Measurements from ENCODE around the gene CATSPERB. TPM values are rescaled to one million over a fixed set of nuclear protein-coding genes. Genes with fewer than 3 reads are reported as not detected.

The CATSPERB gene
- total and polyA plus RNA-seq, 2 of the 8 experiments (the other 6 are each of a cell fraction or from before 2014, with no cell fraction given), result 0.11 to 0.30 TPM

DNA sequence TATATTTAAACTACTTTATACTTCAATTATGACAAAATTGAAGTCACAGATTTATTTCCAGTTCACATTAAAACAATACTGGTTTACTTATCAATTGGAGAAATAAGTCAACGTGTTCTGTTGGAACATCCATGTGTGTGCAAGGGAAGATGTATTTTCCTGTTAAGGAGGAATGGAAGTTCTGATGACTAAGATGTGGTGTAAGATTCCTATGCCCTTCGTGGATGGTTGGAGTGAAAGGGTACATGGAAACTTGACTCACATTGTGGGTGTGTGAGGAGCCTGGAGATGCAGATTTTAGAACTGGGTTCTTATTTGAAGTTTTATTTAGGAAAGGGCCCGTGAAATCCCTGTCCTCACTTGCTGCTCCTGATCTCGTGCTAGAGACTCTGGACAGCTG is 95.3 kb downstream of the CATSPERB start:
- no peak overlapping the region for H3K4me3 ChIP-seq (ENCODE audit: extremely low read depth in 1 of 4, insufficient read depth in 2 of 4, low read depth in 3 of 4, low read length in 4 of 4)
- H3K4ac ChIP-seq (replicated peaks; ENCODE audit: insufficient read length, low read depth, low read length), result no peak overlapping the region
- no peak overlapping the region for H2AK5ac ChIP-seq (ENCODE audit: low read depth, low read length)
- no peak overlapping the region for H3K27ac ChIP-seq (ENCODE audit: low read depth, low read length)
- H3K56ac ChIP-seq (replicated peaks; ENCODE audit: insufficient read length, low read depth, low read length), result no peak overlapping the region
- no peaks in the 10 kb centered on the region for H3K4me1 ChIP-seq (replicated peaks in 1 of 4; ENCODE audit: control insufficient read depth in 3 of 4, insufficient read depth in 4 of 4, low read length in 3 of 4)
- H3K27me3 ChIP-seq (replicated peaks in 1 of 4; ENCODE audit: control insufficient read depth in 3 of 4, extremely low read depth in 1 of 4, insufficient read depth in 3 of 4, low read length in 3 of 4), result no peaks in the 10 kb centered on the region
- H3K9ac ChIP-seq (replicated peaks in 1 of 4; ENCODE audit: extremely low read depth in 1 of 4, low read depth in 3 of 4, low read length in 3 of 4), result no peak overlapping the region
- H4K20me1 ChIP-seq (replicated peaks in 1 of 2; ENCODE audit: control insufficient read depth in 1 of 2, insufficient read depth in 2 of 2, low read length in 2 of 2), result no peaks in the 10 kb centered on the region
- H3K18ac ChIP-seq (ENCODE audit: extremely low read depth, low read length), result no peak overlapping the region
- WGBS, 2 experiments (ENCODE audit: extremely low coverage in 1 of 2, insufficient coverage in 1 of 2, insufficient read length in 1 of 2, insufficient replicate concordance in 2 of 2, low coverage in 1 of 2, low lambda C conversion rate in 2 of 2, missing lambda C conversion rate in 1 of 2), result 86% methylated on average over 4 of the region's 4 CpGs; no CpG with 5 or more reads in 1 of the 2 experiments
- no peak overlapping the region for H2AFZ ChIP-seq (ENCODE audit: low read length)
- no peak overlapping the region for H3K4me2 ChIP-seq (ENCODE audit: insufficient read depth in 1 of 2, low read depth in 2 of 2, low read length in 2 of 2)
- no peaks in the 10 kb centered on the region for H3K9me3 ChIP-seq (ENCODE audit: insufficient read depth in 2 of 2, low read depth in 1 of 2, low read length in 1 of 2)
- H2BK15ac ChIP-seq (ENCODE audit: low read length), result no peak overlapping the region
- no peak overlapping the region for H2BK5ac ChIP-seq (ENCODE audit: low read depth, low read length)
- H3K23ac ChIP-seq (ENCODE audit: insufficient read length), result no peak overlapping the region
- no peak overlapping the region for H4K91ac ChIP-seq (replicated peaks; ENCODE audit: insufficient read length, low read length)
- H2BK20ac ChIP-seq (ENCODE audit: low read length), result no peak overlapping the region
- no peak overlapping the region for H2BK12ac ChIP-seq (ENCODE audit: low read depth, low read length)
- ChIA-PET POLR2A (ENCODE audit: partially characterized antibody) (no interaction called here), CTCF (ENCODE audit: partially characterized antibody) (interaction anchor here (0.5 kb wide), 1 partner anchor 69 kb away, joined by 3 read pairs; no protein-coding TSS in a partner anchor)
- no peak overlapping the region for H4K5ac ChIP-seq (ENCODE audit: insufficient read length, low read depth, low read length)
- H3K79me1 ChIP-seq (ENCODE audit: low read depth, low read length), result no peaks in the 10 kb centered on the region
- no peaks in the 10 kb centered on the region for H3K79me2 ChIP-seq (ENCODE audit: control insufficient read depth in 1 of 2, insufficient read depth in 2 of 2, low read length in 2 of 2)
- no peak overlapping the region for H3K14ac ChIP-seq (ENCODE audit: insufficient read length)
- DNase-seq (ENCODE audit: low read depth in 1 of 2, low spot score in 2 of 2) (no peak), FAIRE-seq (no peak)
- no peaks in the 10 kb centered on the region for H3K36me3 ChIP-seq (ENCODE audit: control insufficient read depth in 2 of 4, insufficient read depth in 4 of 4, low read length in 3 of 4)
- H2BK120ac ChIP-seq (replicated peaks; ENCODE audit: low read depth, low read length), result no peak overlapping the region
- H4K8ac ChIP-seq (ENCODE audit: extremely low read depth, insufficient read depth, low read length), result no peak overlapping the region
- H3K23me2 ChIP-seq (ENCODE audit: low read depth, low read length), result no peaks in the 10 kb centered on the region
- TF ChIP-seq TEAD4 (IDR thresholded peaks at IDR 0.05; ENCODE audit: low read depth, low read length) (no peak), ZNF274 (IDR thresholded peaks at IDR 0.05; ENCODE audit: borderline replicate concordance, extremely low read depth, low read length) (no peak), RXRA (IDR thresholded peaks at IDR 0.05; ENCODE audit: insufficient read depth, low read depth, low read length) (no peak), SRF (IDR thresholded peaks at IDR 0.05; ENCODE audit: low read depth, low read length) (no peak), FOSL1 (IDR thresholded peaks at IDR 0.05; ENCODE audit: insufficient read depth, low read depth, low read length) (no peak), MAFK (IDR thresholded peaks at IDR 0.05; ENCODE audit: low read depth, low read length) (no peak), SP4 (IDR thresholded peaks at IDR 0.05; ENCODE audit: low read length) (no peak), BACH1 (IDR thresholded peaks at IDR 0.05; ENCODE audit: low read length) (no peak), TCF12 (IDR thresholded peaks at IDR 0.05; ENCODE audit: low read depth, low read length) (no peak), RFX5 (IDR thresholded peaks at IDR 0.05; ENCODE audit: borderline replicate concordance, low read depth, low read length) (no peak)
- TF ChIP-seq, protein P1, sequence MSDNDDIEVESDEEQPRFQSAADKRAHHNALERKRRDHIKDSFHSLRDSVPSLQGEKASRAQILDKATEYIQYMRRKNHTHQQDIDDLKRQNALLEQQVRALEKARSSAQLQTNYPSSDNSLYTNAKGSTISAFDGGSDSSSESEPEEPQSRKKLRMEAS (IDR thresholded peaks at IDR 0.05), result no peak

Measured in H1 (cell line).